ENCODE measurements around the gene PTPN3.
A peak's percentile ranks its signal among the peaks of the same experiment; 100 is the strongest.

Gene PTPN3

GRCh38 chr9:109491590-109491989 is 6.5 kb downstream of the PTPN3 start:
- peaks cover 21 to 28% of the 10 kb centered on the region in 2 donors for H3K4me1 ChIP-seq (ENCODE audit: control insufficient read depth in 1 of 2, insufficient read depth in 2 of 2, low read length in 2 of 2)
- no peak overlapping the region for H3K27ac ChIP-seq (ENCODE audit: low read depth, low read length)

GRCh38 chr9:109488791-109489492 is 9.2 kb downstream of the PTPN3 start:
- H3K9me3 ChIP-seq (ENCODE audit: control insufficient read depth in 1 of 2, low read length in 2 of 2): no peaks in the 10 kb centered on the region
- no peak overlapping the region for H3K27ac ChIP-seq (ENCODE audit: low read depth, low read length)
- no peaks in the 10 kb centered on the region for H3K27me3 ChIP-seq (ENCODE audit: control insufficient read depth in 1 of 2, insufficient read depth in 2 of 2, low read length in 2 of 2)
- peaks cover 7 to 16% of the 10 kb centered on the region in 2 donors for H3K4me1 ChIP-seq (ENCODE audit: control insufficient read depth in 1 of 2, insufficient read depth in 2 of 2, low read length in 2 of 2)
- no peak overlapping the region for H3K9ac ChIP-seq (ENCODE audit: low read depth in 1 of 2, low read length in 2 of 2)
- no peak overlapping the region for H3K4me3 ChIP-seq (ENCODE audit: low read depth in 1 of 2, low read length in 2 of 2)
- peaks cover 0 to 2% of the 10 kb centered on the region in 2 donors for H3K36me3 ChIP-seq (ENCODE audit: control insufficient read depth in 1 of 2, insufficient read depth in 2 of 2, low read length in 2 of 2)

More at GRCh38 chr9:109491590-109491989, 6.5 kb downstream of the PTPN3 start:
- H3K36me3 ChIP-seq (ENCODE audit: control insufficient read depth in 1 of 2, insufficient read depth in 2 of 2, low read length in 2 of 2): no peaks in the 10 kb centered on the region
- no peaks in the 10 kb centered on the region for H3K9me3 ChIP-seq (ENCODE audit: control insufficient read depth in 1 of 2, low read length in 2 of 2)
- H3K27me3 ChIP-seq (ENCODE audit: control insufficient read depth in 1 of 2, insufficient read depth in 2 of 2, low read length in 2 of 2): no peaks in the 10 kb centered on the region
- H3K4me3 ChIP-seq (ENCODE audit: low read depth in 1 of 2, low read length in 2 of 2): no peak overlapping the region
- no peak overlapping the region for H3K9ac ChIP-seq (ENCODE audit: low read depth in 1 of 2, low read length in 2 of 2)

- Histone ChIP-seq H3K27ac (ENCODE audit: low read depth, low read length) (no peak overlapping the region), H3K36me3 (ENCODE audit: control insufficient read depth in 1 of 2, insufficient read depth in 2 of 2, low read length in 2 of 2) (peaks cover 0 to 5% of the 10 kb centered on the region in 2 donors), H3K4me1 (ENCODE audit: control insufficient read depth in 1 of 2, insufficient read depth in 2 of 2, low read length in 2 of 2) (peaks cover 8 to 17% of the 10 kb centered on the region in 2 donors), H3K9ac (ENCODE audit: low read depth in 1 of 2, low read length in 2 of 2) (no peak overlapping the region), H3K9me3 (ENCODE audit: control insufficient read depth in 1 of 2, low read length in 2 of 2) (no peaks in the 10 kb centered on the region), H3K27me3 (ENCODE audit: control insufficient read depth in 1 of 2, insufficient read depth in 2 of 2, low read length in 2 of 2) (no peaks in the 10 kb centered on the region), H3K4me3 (ENCODE audit: low read depth in 1 of 2, low read length in 2 of 2) (no peak overlapping the region)
Measured at GRCh38 chr9:109488351-109488750, 9.8 kb downstream of the PTPN3 start.

- H3K27ac ChIP-seq (ENCODE audit: low read depth, low read length): no peak overlapping the region
- no peaks in the 10 kb centered on the region for H3K9me3 ChIP-seq (ENCODE audit: control insufficient read depth in 1 of 2, low read length in 2 of 2)
- H3K4me1 ChIP-seq (ENCODE audit: control insufficient read depth in 1 of 2, insufficient read depth in 2 of 2, low read length in 2 of 2): peaks cover 16 to 27% of the 10 kb centered on the region in 2 donors
Measured at GRCh38 chr9:109487247-109487646, 10.9 kb downstream of the PTPN3 start.

GRCh38 chr9:109483744-109484429 is 14.2 kb downstream of the PTPN3 start:
- Histone ChIP-seq H3K9me3 (ENCODE audit: control insufficient read depth in 1 of 2, low read length in 2 of 2) (no peaks in the 10 kb centered on the region), H3K4me3 (ENCODE audit: low read depth in 1 of 2, low read length in 2 of 2) (no peak overlapping the region), H3K27me3 (ENCODE audit: control insufficient read depth in 1 of 2, insufficient read depth in 2 of 2, low read length in 2 of 2) (no peaks in the 10 kb centered on the region), H3K36me3 (ENCODE audit: control insufficient read depth in 1 of 2, insufficient read depth in 2 of 2, low read length in 2 of 2) (peaks cover 0 to 5% of the 10 kb centered on the region in 2 donors), H3K4me1 (ENCODE audit: control insufficient read depth in 1 of 2, insufficient read depth in 2 of 2, low read length in 2 of 2) (peaks cover 10 to 21% of the 10 kb centered on the region in 2 donors), H3K9ac (ENCODE audit: low read depth in 1 of 2, low read length in 2 of 2) (no peak overlapping the region), H3K27ac (ENCODE audit: low read depth, low read length) (no peak overlapping the region)

More at GRCh38 chr9:109487247-109487646, 10.9 kb downstream of the PTPN3 start:
- H3K9ac ChIP-seq (ENCODE audit: low read depth in 1 of 2, low read length in 2 of 2): no peak overlapping the region
- no peaks in the 10 kb centered on the region for H3K27me3 ChIP-seq (ENCODE audit: control insufficient read depth in 1 of 2, insufficient read depth in 2 of 2, low read length in 2 of 2)
- peaks cover 0 to 5% of the 10 kb centered on the region in 2 donors for H3K36me3 ChIP-seq (ENCODE audit: control insufficient read depth in 1 of 2, insufficient read depth in 2 of 2, low read length in 2 of 2)
- H3K4me3 ChIP-seq (ENCODE audit: low read depth in 1 of 2, low read length in 2 of 2): no peak overlapping the region

- Histone ChIP-seq H3K27ac (ENCODE audit: low read depth, low read length) (no peak overlapping the region), H3K27me3 (ENCODE audit: control insufficient read depth in 1 of 2, insufficient read depth in 2 of 2, low read length in 2 of 2) (no peaks in the 10 kb centered on the region), H3K4me1 (ENCODE audit: control insufficient read depth in 1 of 2, insufficient read depth in 2 of 2, low read length in 2 of 2) (peaks cover 20 to 23% of the 10 kb centered on the region in 2 donors), H3K4me3 (ENCODE audit: low read depth in 1 of 2, low read length in 2 of 2) (no peak overlapping the region), H3K9me3 (ENCODE audit: control insufficient read depth in 1 of 2, low read length in 2 of 2) (no peaks in the 10 kb centered on the region), H3K9ac (ENCODE audit: low read depth in 1 of 2, low read length in 2 of 2) (no peak overlapping the region), H3K36me3 (ENCODE audit: control insufficient read depth in 1 of 2, insufficient read depth in 2 of 2, low read length in 2 of 2) (peaks cover 0 to 5% of the 10 kb centered on the region in 2 donors)
Measured at GRCh38 chr9:109482391-109482916, 15.7 kb downstream of the PTPN3 start.

- H3K4me3 ChIP-seq (ENCODE audit: low read depth in 1 of 2, low read length in 2 of 2): no peak overlapping the region
- peaks cover 25 to 28% of the 10 kb centered on the region in 2 donors for H3K4me1 ChIP-seq (ENCODE audit: control insufficient read depth in 1 of 2, insufficient read depth in 2 of 2, low read length in 2 of 2)
- H3K27me3 ChIP-seq (ENCODE audit: control insufficient read depth in 1 of 2, insufficient read depth in 2 of 2, low read length in 2 of 2): no peaks in the 10 kb centered on the region
- no peaks in the 10 kb centered on the region for H3K9me3 ChIP-seq (ENCODE audit: control insufficient read depth in 1 of 2, low read length in 2 of 2)
- H3K27ac ChIP-seq (ENCODE audit: low read depth, low read length): no peak overlapping the region
- no peak overlapping the region for H3K9ac ChIP-seq (ENCODE audit: low read depth in 1 of 2, low read length in 2 of 2)
- H3K36me3 ChIP-seq (ENCODE audit: control insufficient read depth in 1 of 2, insufficient read depth in 2 of 2, low read length in 2 of 2): peaks cover 0 to 5% of the 10 kb centered on the region in 2 donors
Measured at GRCh38 chr9:109481856-109482255, 16.3 kb downstream of the PTPN3 start.

GRCh38 chr9:109479822-109480221 is 18.3 kb downstream of the PTPN3 start:
- H3K9ac ChIP-seq (ENCODE audit: low read depth in 1 of 2, low read length in 2 of 2): no peak overlapping the region
- H3K27ac ChIP-seq (ENCODE audit: low read depth, low read length): no peak overlapping the region
- peaks cover 31 to 36% of the 10 kb centered on the region in 2 donors for H3K4me1 ChIP-seq (ENCODE audit: control insufficient read depth in 1 of 2, insufficient read depth in 2 of 2, low read length in 2 of 2)
- H3K27me3 ChIP-seq (ENCODE audit: control insufficient read depth in 1 of 2, insufficient read depth in 2 of 2, low read length in 2 of 2): no peaks in the 10 kb centered on the region
- no peaks in the 10 kb centered on the region for H3K9me3 ChIP-seq (ENCODE audit: control insufficient read depth in 1 of 2, low read length in 2 of 2)
- peaks cover 0 to 5% of the 10 kb centered on the region in 2 donors for H3K36me3 ChIP-seq (ENCODE audit: control insufficient read depth in 1 of 2, insufficient read depth in 2 of 2, low read length in 2 of 2)
- no peak overlapping the region for H3K4me3 ChIP-seq (ENCODE audit: low read depth in 1 of 2, low read length in 2 of 2)

GRCh38 chr9:109478665-109479380 is 19.3 kb downstream of the PTPN3 start:
- Histone ChIP-seq H3K4me3 (ENCODE audit: low read depth in 1 of 2, low read length in 2 of 2) (no peak overlapping the region), H3K4me1 (ENCODE audit: control insufficient read depth in 1 of 2, insufficient read depth in 2 of 2, low read length in 2 of 2) (peaks cover 31 to 32% of the 10 kb centered on the region in 2 donors), H3K9ac (ENCODE audit: low read depth in 1 of 2, low read length in 2 of 2) (peak overlapping the region in 1 of 2 donors; percentile 4), H3K27me3 (ENCODE audit: control insufficient read depth in 1 of 2, insufficient read depth in 2 of 2, low read length in 2 of 2) (no peaks in the 10 kb centered on the region), H3K36me3 (ENCODE audit: control insufficient read depth in 1 of 2, insufficient read depth in 2 of 2, low read length in 2 of 2) (peaks cover 0 to 1% of the 10 kb centered on the region in 2 donors), H3K27ac (ENCODE audit: low read depth, low read length) (no peak overlapping the region), H3K9me3 (ENCODE audit: control insufficient read depth in 1 of 2, low read length in 2 of 2) (no peaks in the 10 kb centered on the region)

Measured in duodenal mucosa (tissue), 2 donors.